HTR-8/SVneo (cell line): Measurements from ENCODE around the gene RBPJ.
"Not testable (repeated sequence)": the region's sequence is repeated elsewhere in the genome, so short reads cannot be mapped to it uniquely, and the experiment has no call there.

ENCODE experiments used
- DNase-seq: peaks from one replicate; pipeline ENCODE4 v3.0.0; 2011; ENCODE audit warnings: low spot score, mixed read lengths; ENCODE audit not compliant: insufficient read length
- FAIRE-seq: peaks from 2 replicates; lab custom pipeline; 2011; peaks lifted over from hg19 to GRCh38; lab: Jason Lieb, UNC

RBPJ gene

DNA sequence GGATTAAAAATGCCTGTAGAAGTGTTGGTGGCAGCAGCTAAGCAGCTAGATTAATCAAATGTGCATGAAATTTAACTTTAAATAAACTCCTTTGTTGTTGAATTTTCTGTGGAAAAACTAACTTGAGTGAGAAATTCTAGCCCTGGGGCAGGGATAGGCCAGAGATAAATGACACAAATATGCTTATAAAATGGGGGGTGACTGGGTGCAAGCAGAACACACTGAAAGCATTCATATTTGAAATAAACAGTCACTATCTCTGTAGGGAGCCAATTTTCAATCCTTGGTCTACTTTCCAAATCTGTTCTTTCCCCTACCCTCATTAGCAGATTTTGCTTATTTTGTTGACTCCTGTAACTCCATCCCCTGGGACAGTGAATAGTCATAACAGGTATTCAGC, 47.9 kb downstream of the RBPJ start:
- FAIRE-seq (no peak), DNase-seq (no peak)

DNA sequence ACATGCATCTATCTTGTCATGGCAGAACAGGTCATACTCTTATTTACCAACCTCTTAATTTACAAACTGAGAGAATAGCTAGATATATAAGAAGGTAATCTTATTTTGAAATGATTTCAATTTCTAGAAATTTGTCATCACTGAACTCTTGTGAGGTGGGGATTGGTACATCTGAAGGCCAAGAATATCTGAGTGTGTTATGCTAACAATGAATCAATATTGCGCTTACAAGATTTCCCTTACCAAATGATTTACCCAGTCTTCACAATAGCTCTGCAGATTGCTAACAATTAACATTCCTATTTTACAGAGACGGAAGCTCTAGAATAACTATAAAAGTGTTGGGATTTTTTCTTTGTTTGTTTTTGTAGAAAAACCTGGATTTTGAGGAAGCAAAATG, 48.3 kb downstream of the RBPJ start:
- FAIRE-seq (no peak), DNase-seq (no peak)

DNA sequence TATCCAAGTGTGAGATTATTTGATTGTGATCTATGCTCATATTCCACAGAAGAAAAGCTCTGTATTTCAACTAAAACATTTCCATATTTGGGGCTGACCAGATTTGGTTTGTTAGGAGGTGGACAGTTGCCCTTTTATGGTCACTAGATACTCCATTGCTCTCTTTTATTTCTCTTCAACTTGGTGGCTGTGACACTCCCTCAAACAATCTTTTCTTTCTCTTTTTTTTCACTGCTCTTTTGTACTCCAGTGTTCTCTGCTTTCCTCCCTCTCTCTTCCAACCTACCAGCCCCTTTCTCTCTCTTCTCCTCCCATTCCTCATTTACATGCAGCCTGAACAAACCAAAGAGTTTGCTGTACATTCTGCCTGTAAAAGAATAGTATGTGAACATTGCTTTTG, 48.8 kb downstream of the RBPJ start:
- DNase-seq (no peak), FAIRE-seq (no peak)

DNA sequence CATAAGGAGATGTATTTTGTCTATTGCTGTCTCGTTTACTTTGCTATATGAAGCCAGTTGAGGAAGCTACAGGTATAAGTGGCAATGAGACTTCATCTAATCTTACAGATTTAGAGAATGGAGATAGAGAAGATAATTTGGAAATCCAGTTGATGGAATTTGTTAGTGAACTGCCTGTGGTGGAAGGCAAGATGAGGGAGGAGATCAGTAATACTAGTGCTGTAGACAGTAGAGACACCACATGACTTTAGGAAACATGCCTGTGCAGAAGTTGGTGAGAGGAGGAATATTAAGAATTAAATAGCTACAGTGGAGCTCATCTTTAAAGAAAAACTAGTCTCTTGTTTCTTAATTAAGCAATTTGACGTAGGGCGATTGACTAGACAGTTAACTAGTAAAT, 51.3 kb downstream of the RBPJ start:
- FAIRE-seq (no peak), DNase-seq (no peak)

DNA sequence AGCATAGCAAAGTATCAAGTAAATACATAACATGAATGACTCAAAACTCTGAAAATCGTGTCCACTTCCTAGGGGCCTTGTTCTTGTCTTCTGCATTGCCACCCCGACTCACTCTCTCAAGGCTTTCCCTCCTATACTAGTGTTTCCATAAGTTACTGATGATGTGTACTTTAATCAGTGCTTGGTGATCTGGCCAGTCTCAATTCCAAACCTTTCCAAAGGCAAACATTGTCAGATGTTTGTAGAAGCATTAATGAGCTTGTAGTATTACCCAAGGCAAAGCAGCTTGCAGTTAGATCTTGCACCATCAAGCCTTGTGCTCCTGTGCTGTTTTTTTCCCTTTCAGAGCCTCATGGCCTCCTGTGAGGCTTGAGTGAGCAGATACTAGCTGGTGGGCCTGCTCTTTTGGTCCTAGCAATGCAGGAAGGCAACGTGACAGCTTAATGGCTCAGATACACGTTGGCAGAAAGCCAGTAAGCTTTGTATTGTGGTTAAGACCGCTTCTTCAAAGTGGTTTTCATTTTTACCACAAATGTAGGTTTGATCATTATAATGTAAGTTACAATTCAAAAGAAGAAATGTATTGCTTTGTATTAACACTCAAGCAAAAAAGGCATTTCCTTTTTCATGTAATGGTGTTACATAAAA, 51.8 kb downstream of the RBPJ start:
- DNase-seq (no peak), FAIRE-seq (no peak)

DNA sequence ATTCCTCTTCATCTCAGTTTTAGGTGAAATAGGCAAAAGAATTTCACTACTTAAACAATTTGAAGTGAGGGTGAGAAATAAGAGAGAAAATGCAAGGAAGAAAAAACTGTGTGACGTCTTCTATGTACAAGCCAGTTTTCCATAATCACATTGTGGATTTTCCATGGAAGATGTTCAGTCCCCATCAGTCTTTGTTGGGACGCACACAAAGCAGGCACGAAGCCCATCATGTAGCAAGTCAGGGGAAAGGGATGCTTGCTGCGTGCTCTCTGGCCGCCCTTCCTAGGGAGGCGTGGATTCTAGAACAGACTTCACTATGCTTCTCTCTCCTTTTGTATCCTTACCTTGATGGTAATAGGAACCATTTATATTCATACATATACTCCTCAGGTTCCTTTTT, 54.7 kb downstream of the RBPJ start:
- DNase-seq, result no peak
- FAIRE-seq, result no peak

DNA sequence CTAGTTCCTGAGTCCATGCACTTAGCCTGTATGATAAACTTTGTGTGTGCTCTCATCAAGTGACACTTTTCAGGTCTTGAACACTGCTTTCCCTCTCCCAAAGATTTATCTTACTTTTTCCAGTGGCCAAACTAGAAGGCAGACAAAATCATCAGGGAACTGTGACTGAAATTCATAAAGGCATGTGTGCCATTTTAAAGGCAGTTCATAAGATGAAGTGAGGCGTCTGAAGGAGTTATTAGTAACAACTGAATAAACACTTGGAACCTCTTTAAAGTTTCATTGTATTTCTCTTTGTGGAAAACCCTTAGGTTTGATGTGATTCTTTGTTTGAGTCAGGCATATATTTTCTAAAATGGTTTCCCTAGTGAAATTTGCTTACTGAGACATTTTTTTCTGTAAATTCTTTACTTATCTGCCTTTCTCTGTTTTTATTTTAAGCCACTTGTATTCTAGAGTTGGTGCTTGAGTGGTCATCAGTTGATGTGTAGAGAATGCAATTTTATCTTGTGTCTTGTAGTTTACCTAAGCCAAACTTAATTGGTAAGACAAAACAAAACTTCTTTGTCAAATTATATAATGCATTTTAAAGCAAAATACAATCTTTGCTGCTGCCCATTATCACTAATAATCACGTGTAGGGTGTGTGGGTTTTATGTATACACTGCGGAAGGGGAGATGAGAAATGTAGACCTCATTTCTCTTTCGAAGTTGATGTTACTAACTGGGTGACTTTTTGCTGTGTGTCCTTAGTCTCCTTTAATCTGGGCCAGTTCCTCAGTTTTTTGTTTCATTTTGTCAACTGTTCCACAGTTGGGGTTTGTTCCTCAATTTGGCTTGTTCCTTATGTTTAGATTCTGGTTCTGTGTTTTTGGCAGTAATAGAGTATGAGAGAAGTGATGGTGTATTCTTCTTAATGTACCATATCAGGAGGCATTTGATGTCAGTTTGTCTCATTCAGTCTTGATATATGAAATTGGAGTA, 56.8 kb downstream of the RBPJ start:
- DNase-seq, result no peak
- no peak for FAIRE-seq

DNA sequence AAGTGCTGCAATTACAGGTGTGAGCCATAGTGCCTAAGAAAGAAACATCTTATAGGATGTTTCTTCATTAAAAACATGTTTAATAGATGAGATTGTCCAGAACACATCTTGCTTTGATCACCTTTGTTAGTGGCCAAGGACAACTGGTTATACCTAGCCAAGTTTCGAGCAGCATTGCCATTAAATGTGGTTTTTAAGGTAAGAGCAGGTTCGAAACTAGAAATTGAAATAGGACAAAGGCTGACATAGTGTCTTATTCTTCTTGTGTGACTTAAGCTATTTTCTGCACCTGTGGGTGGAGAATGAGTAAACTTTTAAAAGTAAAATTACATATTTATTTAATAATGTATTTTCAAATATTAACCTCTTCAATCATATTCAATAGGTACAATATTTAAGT, 59.0 kb downstream of the RBPJ start:
- DNase-seq, result no peak
- FAIRE-seq, result no peak

DNA sequence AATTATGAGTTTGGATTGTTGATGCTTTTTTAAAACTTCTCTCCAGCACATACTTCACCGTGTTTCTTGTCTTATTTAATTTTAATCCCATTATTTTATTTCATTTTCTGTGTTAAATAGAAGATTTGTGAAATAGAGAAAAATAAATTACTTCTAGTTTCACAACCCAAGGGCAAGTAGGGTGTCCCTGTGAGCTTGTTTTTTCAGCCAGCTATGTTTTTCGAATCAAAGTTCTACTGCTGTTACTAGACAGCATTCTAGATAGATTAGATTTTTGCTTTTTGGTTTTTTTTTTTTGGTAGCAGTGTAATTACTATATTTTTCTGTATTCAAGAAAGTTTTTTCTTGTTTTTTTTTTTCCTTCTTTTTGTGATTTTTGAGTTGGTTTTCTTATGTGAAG, 59.9 kb downstream of the RBPJ start:
- no peak for FAIRE-seq
- DNase-seq, result no peak

DNA sequence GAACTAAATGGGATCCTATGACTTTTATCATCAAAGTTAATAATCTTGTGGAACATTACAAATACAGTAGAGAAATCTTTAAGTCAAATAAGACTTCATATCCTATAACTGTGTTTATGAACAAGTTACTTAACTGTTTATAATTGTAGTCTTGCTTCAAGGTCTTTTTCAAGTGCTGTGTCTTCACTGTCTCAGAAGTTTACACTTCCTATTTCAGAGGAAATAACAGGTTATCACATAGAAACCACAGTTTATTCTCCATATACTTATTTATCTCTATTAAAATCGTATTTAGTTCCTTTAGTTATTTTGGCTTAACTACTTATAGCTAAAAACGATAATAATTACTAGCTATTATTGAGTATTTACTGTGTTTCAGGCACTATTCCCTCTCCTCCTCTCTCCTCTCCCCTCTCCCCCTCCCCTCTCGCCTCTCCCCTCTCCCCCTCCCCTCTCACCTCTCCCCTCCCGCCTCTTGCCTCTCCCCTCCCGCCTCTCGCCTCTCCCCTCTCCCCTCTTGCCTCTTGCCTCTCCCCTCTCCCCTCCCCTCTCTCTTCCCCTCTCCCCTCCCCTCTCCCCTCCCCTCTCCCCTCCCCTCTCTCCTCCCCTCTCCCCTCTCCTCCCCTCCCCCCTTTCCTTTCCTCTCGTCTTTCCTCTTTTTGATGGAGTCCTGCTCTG, 63.7 kb downstream of the RBPJ start:
- DNase-seq, result no peak
- FAIRE-seq, result no peak

DNA sequence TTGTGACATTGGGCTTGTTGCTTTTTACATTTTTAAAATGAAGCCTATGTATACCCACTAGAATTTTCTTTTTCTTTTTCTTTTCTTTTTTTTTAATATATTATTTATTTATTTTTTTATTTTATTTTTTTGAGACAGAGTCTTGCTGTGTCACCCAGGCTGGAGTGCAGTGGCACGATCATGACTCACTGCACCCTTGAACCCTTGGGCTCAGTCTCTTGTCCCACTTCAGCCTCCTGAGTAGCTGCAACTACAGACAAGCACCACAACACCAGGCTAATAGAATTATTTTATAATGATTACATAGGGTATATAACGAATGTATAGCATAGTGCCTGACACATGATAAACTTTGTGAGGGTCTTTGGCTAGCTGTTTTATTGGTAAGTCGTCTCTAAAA, 64.9 kb downstream of the RBPJ start:
- FAIRE-seq, result no peak

DNA sequence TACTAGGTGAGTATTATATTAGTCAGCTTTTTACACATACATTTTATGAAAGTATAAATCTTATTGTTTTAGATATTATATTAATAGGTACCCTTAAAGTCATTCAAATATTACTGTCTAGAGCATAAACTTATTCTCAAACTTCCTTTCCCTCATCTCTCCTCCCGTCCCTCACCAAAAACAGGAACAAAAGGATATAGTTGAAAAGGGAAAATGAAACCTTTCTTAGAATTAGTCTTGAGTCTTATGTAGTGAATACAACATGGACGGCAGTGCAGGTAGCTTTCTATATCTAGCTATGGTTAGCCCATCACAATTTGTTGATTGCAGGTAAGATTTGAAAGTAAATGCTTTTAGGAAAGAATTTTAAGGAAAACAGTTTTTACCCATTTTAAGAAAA, 65.6 kb downstream of the RBPJ start:
- FAIRE-seq, result no peak
- no peak for DNase-seq

More for the DNA sequence above, 64.9 kb downstream of the RBPJ start:
- no peak for DNase-seq

DNA sequence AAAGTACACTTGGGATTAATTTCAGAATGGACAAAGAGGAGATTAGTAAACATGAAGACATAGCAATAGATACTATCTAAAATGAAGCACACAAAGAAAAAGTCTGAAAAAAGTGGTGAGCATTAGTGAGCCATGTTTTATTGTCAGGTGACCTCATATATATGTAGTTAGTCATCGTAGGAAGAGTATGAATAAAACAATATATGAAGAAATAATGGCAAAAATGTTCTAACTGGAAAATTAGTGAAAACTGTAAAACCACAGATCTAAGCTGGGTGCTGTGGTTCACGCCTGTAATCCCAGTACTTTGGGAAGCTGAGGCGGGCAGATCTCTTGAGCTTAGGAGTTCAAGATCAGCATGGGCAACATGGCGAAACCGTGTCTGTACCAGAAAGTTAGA, 67.9 kb downstream of the RBPJ start:
- FAIRE-seq, result no peak

DNA sequence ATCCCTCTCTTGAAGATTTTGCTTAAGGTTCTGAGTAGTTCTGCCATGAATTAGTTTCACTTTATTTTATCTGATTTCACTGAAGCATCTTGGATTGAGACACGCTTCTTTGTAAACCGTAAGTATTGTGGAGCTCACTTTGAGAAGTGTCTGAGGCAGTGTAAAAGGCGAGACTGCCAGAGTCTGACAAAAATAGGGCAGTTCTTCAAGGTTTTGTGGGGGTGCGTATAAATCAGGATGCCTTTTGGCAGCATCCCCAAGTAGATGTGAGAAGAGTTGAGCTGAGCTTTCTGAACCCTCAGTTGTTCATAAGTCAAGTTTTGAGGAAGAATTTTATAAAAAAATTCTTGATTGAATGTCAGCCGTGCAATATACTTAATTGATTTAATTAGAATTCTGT, 76.3 kb downstream of the RBPJ start:
- FAIRE-seq, result no peak
- no peak for DNase-seq

More for the DNA sequence above, 67.9 kb downstream of the RBPJ start:
- no peak for DNase-seq

DNA sequence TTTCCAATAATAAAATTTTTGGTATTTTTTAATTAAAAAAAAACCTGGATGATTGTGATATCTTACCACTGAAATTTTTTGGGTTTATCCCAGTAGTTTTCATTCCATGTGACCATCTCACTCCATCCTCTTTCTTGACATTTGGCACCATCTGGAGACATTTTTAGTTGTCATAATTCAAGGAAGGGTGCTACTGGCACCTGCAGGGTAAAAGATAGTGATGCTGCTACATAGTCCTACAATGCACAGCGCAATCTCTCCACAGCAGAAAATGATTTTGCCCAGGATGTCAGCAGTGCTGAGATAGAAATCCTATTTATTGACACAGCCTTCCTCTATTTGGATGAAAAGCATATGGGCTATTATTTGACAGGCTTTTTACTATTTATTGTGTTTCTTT, 79.3 kb downstream of the RBPJ start:
- no peak for FAIRE-seq

DNA sequence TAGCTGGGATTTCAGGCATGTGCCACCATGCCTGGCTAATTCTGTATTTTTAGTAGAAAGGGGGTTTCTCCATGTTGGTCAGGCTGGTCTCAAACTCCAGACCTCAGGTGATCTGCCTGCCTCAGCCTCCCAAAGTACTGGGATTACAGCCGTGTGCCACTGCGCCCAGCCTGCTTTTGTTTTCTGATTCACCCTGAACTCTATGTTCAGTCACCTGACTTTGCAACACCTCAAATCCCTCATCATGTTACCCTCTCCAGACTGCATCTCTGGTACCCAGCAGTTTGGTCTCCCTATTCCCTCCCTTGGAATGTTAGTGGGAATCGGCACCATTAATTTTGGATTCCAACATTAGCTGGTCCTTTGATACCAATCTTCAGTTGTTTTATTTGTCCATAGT, 81.2 kb downstream of the RBPJ start:
- not testable (repeated sequence) for FAIRE-seq, DNase-seq

More for the DNA sequence above, 79.3 kb downstream of the RBPJ start:
- DNase-seq, result no peak

DNA sequence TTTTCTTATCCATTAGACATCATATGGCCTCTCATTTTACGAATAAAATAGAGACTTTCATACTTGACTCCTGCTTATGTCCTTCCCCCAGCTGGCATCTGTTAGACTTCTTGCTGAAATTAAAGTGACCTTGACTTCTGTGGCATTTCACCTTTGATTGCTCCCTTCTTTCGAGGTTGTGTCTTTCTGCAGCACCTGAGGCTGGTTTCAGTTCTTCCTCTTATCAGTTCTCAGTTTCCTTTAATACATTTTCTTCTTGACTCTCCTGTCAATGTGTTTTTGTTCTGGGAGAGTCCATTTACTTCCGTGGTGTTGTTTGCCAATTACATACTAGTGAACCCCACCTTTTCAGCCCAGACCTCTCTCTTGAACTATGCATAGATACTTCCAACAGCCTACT, 81.6 kb downstream of the RBPJ start:
- DNase-seq (no peak), FAIRE-seq (no peak)

DNA sequence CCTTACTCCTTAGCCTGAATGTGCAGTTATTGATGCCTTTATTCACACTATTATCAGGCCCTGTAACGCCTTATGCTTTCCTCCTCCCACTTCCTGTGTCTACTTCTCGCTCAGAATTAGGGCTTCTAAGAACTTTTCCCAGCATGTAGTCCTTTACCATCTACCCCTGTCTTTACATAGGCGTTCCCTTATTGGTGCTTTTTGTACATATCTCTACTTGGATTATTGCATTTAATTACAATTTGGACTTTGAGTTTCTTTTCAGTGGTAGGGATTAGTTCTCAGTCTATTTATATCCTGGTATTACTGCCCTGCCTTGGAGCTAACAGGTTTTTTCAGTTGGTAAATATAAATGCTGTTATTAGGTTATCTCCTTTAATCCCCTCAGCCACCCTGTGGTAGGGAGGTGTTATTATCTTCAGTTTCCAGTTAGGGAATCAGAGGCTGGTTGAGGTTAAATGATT, 84.0 kb downstream of the RBPJ start:
- no peak for DNase-seq
- no peak for FAIRE-seq

DNA sequence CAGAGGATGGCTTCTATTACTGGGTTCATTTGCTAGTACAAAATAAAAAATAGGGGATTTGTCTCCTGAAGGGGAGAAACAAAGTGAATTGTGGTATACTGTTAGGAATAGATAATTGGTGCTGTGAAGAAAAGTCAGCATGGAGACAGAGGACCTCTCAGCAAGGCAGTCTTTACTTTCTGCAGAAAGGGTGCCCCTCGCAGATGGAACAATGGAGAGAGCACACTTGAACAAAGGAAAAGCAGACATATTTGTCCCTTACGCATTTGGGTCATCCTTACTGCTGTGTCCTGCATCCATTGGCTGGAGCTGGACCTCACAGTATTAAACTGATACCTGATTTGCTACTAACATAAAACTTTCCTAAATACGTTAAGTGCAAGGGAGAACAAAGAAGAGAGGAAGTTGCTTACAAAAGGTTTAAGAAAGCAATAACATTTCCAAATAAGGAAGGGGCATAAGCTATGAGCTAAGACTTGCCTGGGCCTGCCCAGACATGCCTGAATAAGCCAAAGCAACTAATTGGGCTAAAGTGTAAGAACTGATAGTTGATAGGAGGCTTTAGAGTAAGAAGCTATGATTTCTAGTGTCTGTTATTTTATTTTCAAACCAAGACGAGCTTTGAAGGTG, 85.6 kb downstream of the RBPJ start:
- FAIRE-seq (no peak), DNase-seq (no peak)

DNA sequence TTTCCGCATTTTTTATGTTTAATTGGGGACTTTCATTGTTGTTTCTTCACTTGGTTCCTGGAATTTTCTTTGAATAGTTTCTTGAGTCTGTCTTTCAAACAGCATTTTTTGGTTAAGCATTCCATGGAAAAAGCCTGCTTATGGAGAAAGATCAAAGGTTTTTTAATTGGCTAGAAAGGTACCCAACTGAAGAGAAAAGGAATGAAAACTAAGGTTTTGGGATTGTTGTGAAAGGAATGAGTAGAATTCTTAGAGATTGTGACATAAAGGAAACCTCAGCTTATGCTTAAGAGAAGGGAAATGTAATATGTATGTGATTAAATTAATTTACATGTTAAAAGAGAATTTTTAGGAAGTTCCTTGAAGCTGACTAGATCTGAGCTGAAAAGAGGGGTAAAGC, 86.7 kb downstream of the RBPJ start:
- no peak for FAIRE-seq
- no peak for DNase-seq
